ENCODE measurements around the gene PSMG3.
"Not testable (repeated sequence)": the region's sequence is repeated elsewhere in the genome, so short reads cannot be mapped to it uniquely, and the experiment has no call there.

Gene PSMG3

GRCh38 chr7:1536455-1536742, 33.4 kb downstream of the PSMG3 start:
- no peak for DNase-seq (ENCODE audit: insufficient read length, low spot score)
- FAIRE-seq, result no peak

- no peak for DNase-seq (ENCODE audit: insufficient read length, low spot score)
- FAIRE-seq, result peak; percentile 38
These were observed 34.0 kb downstream of the PSMG3 start for GRCh38 chr7:1535701-1536454.

GRCh38 chr7:1535100-1535458, 34.8 kb downstream of the PSMG3 start:
- FAIRE-seq (no peak), DNase-seq (ENCODE audit: insufficient read length, low spot score) (no peak)

- FAIRE-seq (no peak), DNase-seq (ENCODE audit: insufficient read length, low spot score) (no peak)
These were observed 35.3 kb downstream of the PSMG3 start for GRCh38 chr7:1534330-1535099.

- peak; percentile 99 for FAIRE-seq
These were observed 36.1 kb downstream of the PSMG3 start for GRCh38 chr7:1533547-1534329.

GRCh38 chr7:1533255-1533546, 36.6 kb downstream of the PSMG3 start:
- FAIRE-seq, result no peak
- no peak for DNase-seq (ENCODE audit: insufficient read length, low spot score)

More at GRCh38 chr7:1533547-1534329, 36.1 kb downstream of the PSMG3 start:
- DNase-seq (ENCODE audit: insufficient read length, low spot score), result peak; percentile 92

GRCh38 chr7:1532456-1533254, 37.2 kb downstream of the PSMG3 start:
- peak; percentile 94 for FAIRE-seq

GRCh38 chr7:1531979-1532455, 37.8 kb downstream of the PSMG3 start:
- FAIRE-seq, result no peak
- DNase-seq (ENCODE audit: insufficient read length, low spot score), result no peak

More at GRCh38 chr7:1532456-1533254, 37.2 kb downstream of the PSMG3 start:
- peak; percentile 83 for DNase-seq (ENCODE audit: insufficient read length, low spot score)

GRCh38 chr7:1531263-1531978, 38.4 kb downstream of the PSMG3 start:
- DNase-seq (ENCODE audit: insufficient read length, low spot score) (no peak), FAIRE-seq (no peak)

- DNase-seq (ENCODE audit: insufficient read length, low spot score) (no peak), FAIRE-seq (no peak)
These were observed 38.9 kb downstream of the PSMG3 start for GRCh38 chr7:1530946-1531262.

GRCh38 chr7:1529383-1530116, 40.3 kb downstream of the PSMG3 start:
- FAIRE-seq, result no peak
- DNase-seq (ENCODE audit: insufficient read length, low spot score), result no peak

- no peak for DNase-seq (ENCODE audit: insufficient read length, low spot score)
- FAIRE-seq, result no peak
These were observed 43.5 kb downstream of the PSMG3 start for GRCh38 chr7:1526271-1526754.

- DNase-seq (ENCODE audit: insufficient read length, low spot score) (no peak), FAIRE-seq (no peak)
These were observed 44.4 kb downstream of the PSMG3 start for GRCh38 chr7:1525409-1525808.

GRCh38 chr7:1523844-1524243, 46.0 kb downstream of the PSMG3 start:
- DNase-seq (ENCODE audit: insufficient read length, low spot score) (no peak), FAIRE-seq (no peak)

GRCh38 chr7:1523208-1523607, 46.6 kb downstream of the PSMG3 start:
- FAIRE-seq, result no peak
- DNase-seq (ENCODE audit: insufficient read length, low spot score), result no peak

GRCh38 chr7:1521456-1521855, 48.4 kb downstream of the PSMG3 start:
- FAIRE-seq, result no peak
- DNase-seq (ENCODE audit: insufficient read length, low spot score), result no peak

- peak; percentile 85 for DNase-seq (ENCODE audit: insufficient read length, low spot score)
- FAIRE-seq, result peak; percentile 94
These were observed 49.1 kb downstream of the PSMG3 start for GRCh38 chr7:1520539-1521234.

GRCh38 chr7:1519322-1519922, 50.4 kb downstream of the PSMG3 start:
- DNase-seq (ENCODE audit: insufficient read length, low spot score); FAIRE-seq: not testable (repeated sequence)
